Thyroid gland (tissue), 4 donors: ENCODE results near the gene ADGRG1.

ENCODE experiments used
- CTCF ChIP-seq, 6 experiments: fragments of 200-600 bp in 3 of 6; fragments of 450-650 bp in 3 of 6; sonication (generic) in 3 of 6; IDR thresholded peaks; one replicate each; pipeline ENCODE4 v1.5.1; 2016 to 2019; ENCODE audit warnings: antibody characterized with exemption in 6 of 6, mild to moderate bottlenecking in 2 of 6, inconsistent platforms in 1 of 6, moderate library complexity in 1 of 6
- POLR2A ChIP-seq, 2 donors: fragments of 450-650 bp; IDR thresholded peaks; one replicate each; pipeline ENCODE4 v1.6.1; 2017; ENCODE audit warnings: antibody characterized with exemption in 2 of 2, mild to moderate bottlenecking in 2 of 2, moderate library complexity in 1 of 2

GRCh38 chr16:57703416-57704010 lies 75.1 kb downstream of the ADGRG1 start:
- TF ChIP-seq CTCF (IDR thresholded peaks at IDR 0.05) (no peak), POLR2A (IDR thresholded peaks at IDR 0.05) (no peak)
